HEK293T (cell line): ENCODE data around the gene LIMK1.

ENCODE experiments used
- CTCF ChIA-PET: fragments of 350-600 bp; formaldehyde crosslinking; extraction: SDS; loops from one replicate; lab custom pipeline; 2021; ENCODE audit warnings: antibody characterized with exemption, inconsistent platforms; lab: Yijun Ruan, JAX
- POLR2A ChIA-PET: fragments of 350-600 bp; formaldehyde crosslinking; extraction: SDS; loops from one replicate; lab custom pipeline; 2020; ENCODE audit warnings: antibody characterized with exemption, inconsistent platforms; lab: Yijun Ruan, JAX
- DNase-seq: peaks from one replicate; pipeline ENCODE4 v3.0.0; 2012; ENCODE audit warnings: mixed read lengths; ENCODE audit errors: extremely low spot score
- ARNT ChIP-seq: fragments of 450-650 bp; IDR thresholded peaks from 2 replicates; pipeline ENCODE4 v1.6.1; 2017; ENCODE audit warnings: mild to moderate bottlenecking
- BHLHE40 ChIP-seq: fragments of 450-650 bp; IDR thresholded peaks from 2 replicates; pipeline ENCODE4 v1.6.1; 2016; ENCODE audit warnings: mild to moderate bottlenecking, moderate library complexity, borderline replicate concordance
- CTBP1 ChIP-seq: fragments of 450-650 bp; IDR thresholded peaks from 2 replicates; pipeline ENCODE4 v1.6.1; 2016; ENCODE audit warnings: borderline replicate concordance
- ELF4 ChIP-seq: fragments of 450-650 bp; IDR thresholded peaks from 2 replicates; pipeline ENCODE4 v1.6.1; 2017; ENCODE audit warnings: antibody characterized with exemption
- FOXA1 ChIP-seq: fragments of 450-650 bp; IDR thresholded peaks from 2 replicates; pipeline ENCODE4 v1.6.1; 2016; ENCODE audit warnings: mild to moderate bottlenecking
- FOXK2 ChIP-seq: fragments of 450-650 bp; IDR thresholded peaks from 2 replicates; pipeline ENCODE4 v1.6.1; 2016; ENCODE audit warnings: mild to moderate bottlenecking
- FOXM1 ChIP-seq: fragments of 450-650 bp; IDR thresholded peaks from 2 replicates; pipeline ENCODE4 v1.6.1; 2017; ENCODE audit warnings: mild to moderate bottlenecking, borderline replicate concordance
- HDGF ChIP-seq: fragments of 450-650 bp; IDR thresholded peaks from 2 replicates; pipeline ENCODE4 v1.6.1; 2017; ENCODE audit warnings: antibody characterized with exemption, borderline replicate concordance
- L3MBTL2 ChIP-seq: fragments of 450-650 bp; conservative IDR thresholded peaks from 2 replicates; pipeline ENCODE4 v1.6.1; 2016; ENCODE audit warnings: mild to moderate bottlenecking
- LEF1 ChIP-seq: fragments of 450-650 bp; IDR thresholded peaks from 2 replicates; pipeline ENCODE4 v1.6.1; 2017; ENCODE audit warnings: mild to moderate bottlenecking, borderline replicate concordance
- NFRKB ChIP-seq: fragments of 450-650 bp; IDR thresholded peaks from 2 replicates; pipeline ENCODE4 v1.6.1; 2016; ENCODE audit warnings: mild to moderate bottlenecking, moderate library complexity
- SP1 ChIP-seq: fragments of 450-650 bp; IDR thresholded peaks from 2 replicates; pipeline ENCODE4 v1.6.1; 2017
- SUZ12 ChIP-seq: fragments of 450-650 bp; IDR thresholded peaks from 2 replicates; pipeline ENCODE4 v1.6.1; 2016; ENCODE audit warnings: mild to moderate bottlenecking
- ZNF384 ChIP-seq: fragments of 450-650 bp; IDR thresholded peaks from 2 replicates; pipeline ENCODE4 v1.6.1; 2016
- TF ChIP-seq, protein P1 (sequence below): fragments of 450-650 bp; IDR thresholded peaks from 2 replicates; pipeline ENCODE4 v1.6.1; 2016

The LIMK1 gene

DNA sequence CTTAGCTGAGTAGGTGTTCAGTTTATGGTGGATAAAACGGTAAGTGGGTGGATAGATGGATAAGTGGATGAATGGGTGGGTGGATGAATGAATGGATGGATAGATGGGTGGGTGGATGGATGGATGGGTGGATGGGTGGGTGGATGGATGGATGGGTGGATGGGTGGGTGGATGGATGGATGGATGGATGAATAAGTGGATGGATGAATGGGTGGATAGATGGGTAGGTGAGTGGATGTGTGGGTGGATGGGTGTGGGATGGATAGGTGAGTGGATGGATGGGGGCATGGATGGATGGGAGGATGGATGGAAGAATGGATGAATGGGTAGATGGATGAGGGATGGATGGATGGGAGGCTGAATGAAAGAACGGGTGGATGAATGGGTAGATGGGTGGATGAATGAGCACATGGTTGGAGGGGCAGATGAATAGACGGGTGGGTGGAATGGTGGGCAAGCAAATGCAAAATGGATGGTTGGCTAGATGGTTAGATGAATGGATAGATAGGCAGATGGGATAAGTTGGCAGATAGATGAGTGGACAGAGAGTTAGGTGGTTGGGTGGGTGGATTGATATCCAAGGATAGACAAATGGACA lies 29.9 kb upstream of the LIMK1 start:
- TF ChIP-seq SUZ12 (no peak), CTBP1 (no peak), NFRKB (no peak), BHLHE40 (no peak), L3MBTL2 (no peak)
- TF ChIP-seq, protein P1, sequence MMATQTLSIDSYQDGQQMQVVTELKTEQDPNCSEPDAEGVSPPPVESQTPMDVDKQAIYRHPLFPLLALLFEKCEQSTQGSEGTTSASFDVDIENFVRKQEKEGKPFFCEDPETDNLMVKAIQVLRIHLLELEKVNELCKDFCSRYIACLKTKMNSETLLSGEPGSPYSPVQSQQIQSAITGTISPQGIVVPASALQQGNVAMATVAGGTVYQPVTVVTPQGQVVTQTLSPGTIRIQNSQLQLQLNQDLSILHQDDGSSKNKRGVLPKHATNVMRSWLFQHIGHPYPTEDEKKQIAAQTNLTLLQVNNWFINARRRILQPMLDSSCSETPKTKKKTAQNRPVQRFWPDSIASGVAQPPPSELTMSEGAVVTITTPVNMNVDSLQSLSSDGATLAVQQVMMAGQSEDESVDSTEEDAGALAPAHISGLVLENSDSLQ, result no peak
- POLR2A ChIA-PET, result no interaction called here
- no peak for DNase-seq
- CTCF ChIA-PET, result interaction anchor here (0.6 kb wide), 2 partner anchors 10 to 739 kb away, joined by 3 read pairs; no protein-coding TSS in a partner anchor

DNA sequence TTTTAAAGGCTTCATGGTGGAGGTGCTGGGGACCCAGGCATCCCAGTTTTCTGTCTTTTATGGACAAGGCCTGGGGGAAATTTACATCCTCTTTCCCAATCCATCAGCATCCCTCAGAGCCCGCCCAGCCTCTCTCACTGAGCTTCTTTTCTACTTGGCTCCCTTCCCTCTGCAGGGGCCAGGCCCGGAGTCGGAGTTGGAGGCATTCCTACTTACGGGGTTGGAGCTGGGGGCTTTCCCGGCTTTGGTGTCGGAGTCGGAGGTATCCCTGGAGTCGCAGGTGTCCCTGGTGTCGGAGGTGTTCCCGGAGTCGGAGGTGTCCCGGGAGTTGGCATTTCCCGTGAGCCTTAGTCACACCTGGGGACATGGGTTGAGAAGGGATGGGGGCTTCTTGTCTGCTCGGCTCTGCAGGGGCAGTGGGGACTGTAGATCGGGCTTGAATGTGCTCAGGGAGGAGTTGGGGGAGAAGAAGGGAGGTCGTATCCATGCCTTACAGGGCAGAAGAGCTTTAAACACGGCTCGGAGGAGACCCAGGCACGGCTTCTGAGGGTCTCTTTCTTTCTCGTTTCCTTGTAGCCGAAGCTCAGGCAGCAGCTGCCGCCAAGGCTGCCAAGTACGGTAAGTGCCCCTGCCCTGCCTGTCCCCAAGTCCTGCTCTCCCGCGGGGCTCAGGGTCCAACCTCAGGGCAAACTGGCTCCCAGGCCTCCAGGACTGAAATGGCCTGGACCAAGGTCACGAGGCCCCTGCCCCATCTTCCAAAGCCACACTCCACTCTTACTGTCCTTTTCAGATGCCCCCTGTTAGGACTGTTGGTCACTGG lies 27.3 kb upstream of the LIMK1 start:
- CTCF ChIA-PET, result interaction anchor here (1.7 kb wide), 1 partner anchor 30 kb away, joined by 4 read pairs; no protein-coding TSS in a partner anchor
- no peak for DNase-seq
- no peak for TF ChIP-seq CTBP1
- POLR2A ChIA-PET, result no interaction called here

DNA sequence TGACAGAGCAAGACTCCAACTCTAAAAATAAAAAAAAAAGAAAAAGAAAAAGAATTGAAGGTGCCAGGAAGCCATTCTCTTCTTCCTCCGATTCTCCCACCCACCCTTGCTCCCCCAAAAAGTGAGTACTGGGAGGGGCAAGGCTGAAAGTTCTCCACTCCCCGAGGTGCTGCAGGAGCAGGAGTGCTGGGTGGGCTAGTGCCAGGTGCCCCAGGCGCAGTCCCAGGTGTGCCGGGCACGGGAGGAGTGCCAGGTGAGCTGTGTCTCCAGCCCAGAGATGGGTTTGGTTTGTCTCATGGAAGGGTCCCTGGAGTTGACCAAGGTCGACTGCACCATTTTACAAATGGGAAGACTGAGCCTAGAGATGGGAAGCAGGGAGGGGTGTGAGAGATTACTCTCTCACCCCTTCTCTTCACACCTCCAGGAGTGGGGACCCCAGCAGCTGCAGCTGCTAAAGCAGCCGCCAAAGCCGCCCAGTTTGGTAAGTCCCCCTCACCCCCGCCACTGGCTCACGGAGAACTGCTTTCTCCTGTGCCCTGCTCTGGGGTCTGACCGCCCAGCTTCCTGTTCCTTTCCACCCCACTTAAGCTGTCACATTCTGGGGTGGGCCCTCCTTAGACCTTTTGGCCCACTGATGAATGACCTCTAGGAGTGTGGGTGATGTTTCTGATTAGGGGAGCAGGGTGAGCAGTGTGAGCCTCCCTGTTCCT lies 26.2 kb upstream of the LIMK1 start:
- TF ChIP-seq ZNF384 (no peak), SUZ12 (no peak), CTBP1 (no peak)
- ChIA-PET POLR2A (no interaction called here), CTCF (interaction anchor here (0.5 kb wide), 1 partner anchor 478 kb away, joined by 3 read pairs; no protein-coding TSS in a partner anchor)
- no peak for DNase-seq

DNA sequence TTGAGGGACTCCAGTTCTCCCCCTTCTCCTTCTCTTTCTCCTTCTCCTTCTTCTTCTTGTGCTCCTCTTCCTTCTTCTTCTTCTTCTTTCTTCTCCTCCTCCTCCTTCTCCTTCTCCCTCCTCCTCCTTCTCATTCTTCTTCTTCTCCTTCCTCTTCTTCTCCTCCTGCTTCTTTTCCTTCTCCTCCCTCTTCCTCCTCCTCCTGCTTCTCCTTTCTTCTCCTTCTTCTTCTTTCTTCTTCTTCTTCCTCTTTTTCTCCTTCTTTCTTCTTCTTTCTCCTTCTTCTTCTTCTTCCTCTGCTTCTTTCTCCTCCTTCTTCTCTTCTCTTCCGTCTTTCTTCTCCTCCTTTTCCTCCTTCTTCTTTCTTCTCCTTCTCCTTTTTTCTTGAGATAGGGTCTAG lies 25.6 kb upstream of the LIMK1 start:
- CTCF ChIA-PET, result no interaction called here
- DNase-seq, result no peak
- TF ChIP-seq, protein P1, result no peak
- no peak for TF ChIP-seq HDGF
- TF ChIP-seq LEF1, result no peak
- TF ChIP-seq SUZ12, result no peak
- no peak for TF ChIP-seq ARNT
- no peak for TF ChIP-seq FOXA1
- no peak for TF ChIP-seq FOXM1
- POLR2A ChIA-PET, result no interaction called here

DNA sequence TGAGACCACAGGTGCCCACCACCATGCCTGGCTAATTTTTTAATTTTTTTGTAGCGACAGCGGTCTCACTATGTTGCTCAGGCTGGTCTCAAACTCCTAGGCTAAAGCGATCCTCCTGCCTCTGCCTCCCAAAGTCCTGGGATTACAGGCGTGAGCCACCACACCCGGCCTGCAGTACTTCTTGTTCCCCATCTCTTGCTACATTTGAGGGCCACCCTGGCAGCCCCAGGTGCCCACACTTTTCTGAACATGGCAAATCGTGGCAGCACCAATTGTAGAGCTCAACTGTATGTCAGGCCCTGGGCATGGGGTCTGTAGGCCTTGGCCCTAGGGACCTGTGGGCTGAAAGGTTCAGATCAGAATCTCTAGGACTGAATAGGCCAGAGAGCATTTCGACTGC lies 25.1 kb upstream of the LIMK1 start:
- CTCF ChIA-PET, result interaction anchor here (0.5 kb wide), 1 partner anchor 9 kb away, joined by 6 read pairs; no protein-coding TSS in a partner anchor
- TF ChIP-seq SP1 (no peak), FOXM1 (no peak), BHLHE40 (no peak), LEF1 (no peak), ZNF384 (no peak), L3MBTL2 (no peak), SUZ12 (no peak), ELF4 (no peak), ARNT (no peak)
- POLR2A ChIA-PET, result no interaction called here
- DNase-seq, result no peak

DNA sequence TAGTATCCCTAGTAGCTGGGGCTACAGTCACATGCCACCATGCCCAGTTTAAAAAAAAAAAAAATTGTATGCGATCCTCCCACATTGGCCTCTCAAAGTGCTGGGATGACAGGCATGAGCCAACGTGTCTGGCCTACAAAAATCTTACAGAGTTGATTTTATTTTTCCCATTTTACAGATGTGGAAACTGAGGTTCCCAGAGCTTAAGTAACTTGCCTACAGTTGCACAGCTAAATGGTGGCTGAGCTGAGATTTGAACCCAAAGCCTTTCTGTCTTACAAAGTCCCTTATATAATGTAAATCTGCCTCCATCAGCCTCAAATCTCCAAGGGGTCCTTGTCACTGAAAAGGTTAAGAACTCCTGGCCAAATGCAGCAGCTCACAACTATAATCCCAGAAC lies 24.6 kb upstream of the LIMK1 start:
- POLR2A ChIA-PET, result no interaction called here
- CTCF ChIA-PET, result interaction anchor here (0.5 kb wide), 1 partner anchor 9 kb away, joined by 6 read pairs; no protein-coding TSS in a partner anchor
- no peak for DNase-seq
- no peak for TF ChIP-seq FOXM1
- no peak for TF ChIP-seq FOXK2
- TF ChIP-seq BHLHE40, result no peak
- no peak for TF ChIP-seq L3MBTL2
- no peak for TF ChIP-seq ZNF384
- no peak for TF ChIP-seq SP1
